ENCODE results near the gene EXOC4.
A peak's percentile ranks its signal among the peaks of the same experiment; 100 is the strongest.

Gene EXOC4

GRCh38 chr7:133712544-133712943, 459.7 kb downstream of the EXOC4 start:
- no peak for DNase-seq
- Histone ChIP-seq H2BK15ac (replicated peaks; ENCODE audit: low read depth) (no peak overlapping the region), H3K79me1 (ENCODE audit: low read length) (no peaks in the 10 kb centered on the region), H4K8ac (ENCODE audit: low read depth, low read length) (no peak overlapping the region), H3K79me2 (ENCODE audit: control insufficient read depth, insufficient read depth, low read length) (no peaks in the 10 kb centered on the region), H2BK120ac (ENCODE audit: low read depth, low read length) (no peak overlapping the region), H3K4me3 (ENCODE audit: low read length) (no peak overlapping the region), H3K27ac (ENCODE audit: low read depth, low read length) (no peak overlapping the region), H3K23ac (ENCODE audit: low read length) (no peak overlapping the region), H3K18ac (ENCODE audit: low read length) (no peak overlapping the region), H3K56ac (ENCODE audit: low read length) (no peak overlapping the region), H3K27me3 (ENCODE audit: insufficient read depth, low read length, poor library complexity) (no peaks in the 10 kb centered on the region), H2BK5ac (ENCODE audit: low read length) (no peak overlapping the region), H3K9ac (ENCODE audit: low read length) (no peak overlapping the region), H3K4me2 (ENCODE audit: low read length) (no peak overlapping the region), H3K4ac (ENCODE audit: low read depth, low read length) (no peak overlapping the region), H2AK5ac (ENCODE audit: low read length) (no peak overlapping the region), H3K36me3 (ENCODE audit: control insufficient read depth, insufficient read depth, low read length) (no peaks in the 10 kb centered on the region), H4K5ac (ENCODE audit: low read length) (no peak overlapping the region), H3K4me1 (ENCODE audit: control insufficient read depth, low read depth, low read length) (no peaks in the 10 kb centered on the region)
- no CpG with 5 or more reads among the region's 2 CpGs for WGBS (ENCODE audit: extremely low coverage, insufficient coverage, low lambda C conversion rate)

- Histone ChIP-seq H4K5ac (ENCODE audit: low read length) (no peak overlapping the region), H2BK120ac (ENCODE audit: low read depth, low read length) (no peak overlapping the region), H3K27me3 (ENCODE audit: insufficient read depth, low read length, poor library complexity) (no peaks in the 10 kb centered on the region), H2BK5ac (ENCODE audit: low read length) (no peak overlapping the region), H4K8ac (ENCODE audit: low read depth, low read length) (no peak overlapping the region), H3K79me1 (ENCODE audit: low read length) (no peaks in the 10 kb centered on the region), H3K4me1 (ENCODE audit: control insufficient read depth, low read depth, low read length) (no peaks in the 10 kb centered on the region), H3K56ac (ENCODE audit: low read length) (no peak overlapping the region), H3K4ac (ENCODE audit: low read depth, low read length) (no peak overlapping the region), H2BK15ac (replicated peaks; ENCODE audit: low read depth) (no peak overlapping the region), H2AK5ac (ENCODE audit: low read length) (no peak overlapping the region), H3K18ac (ENCODE audit: low read length) (no peak overlapping the region), H3K4me3 (ENCODE audit: low read length) (no peak overlapping the region), H3K27ac (ENCODE audit: low read depth, low read length) (no peak overlapping the region), H3K79me2 (ENCODE audit: control insufficient read depth, insufficient read depth, low read length) (no peaks in the 10 kb centered on the region), H3K9ac (ENCODE audit: low read length) (no peak overlapping the region), H3K23ac (ENCODE audit: low read length) (no peak overlapping the region), H3K36me3 (ENCODE audit: control insufficient read depth, insufficient read depth, low read length) (no peaks in the 10 kb centered on the region), H3K4me2 (ENCODE audit: low read length) (no peak overlapping the region)
- no CpG with 5 or more reads among the region's 3 CpGs for WGBS (ENCODE audit: extremely low coverage, insufficient coverage, low lambda C conversion rate)
- DNase-seq, result no peak
Observed at GRCh38 chr7:133714654-133715053, 461.8 kb downstream of the EXOC4 start.

DNA sequence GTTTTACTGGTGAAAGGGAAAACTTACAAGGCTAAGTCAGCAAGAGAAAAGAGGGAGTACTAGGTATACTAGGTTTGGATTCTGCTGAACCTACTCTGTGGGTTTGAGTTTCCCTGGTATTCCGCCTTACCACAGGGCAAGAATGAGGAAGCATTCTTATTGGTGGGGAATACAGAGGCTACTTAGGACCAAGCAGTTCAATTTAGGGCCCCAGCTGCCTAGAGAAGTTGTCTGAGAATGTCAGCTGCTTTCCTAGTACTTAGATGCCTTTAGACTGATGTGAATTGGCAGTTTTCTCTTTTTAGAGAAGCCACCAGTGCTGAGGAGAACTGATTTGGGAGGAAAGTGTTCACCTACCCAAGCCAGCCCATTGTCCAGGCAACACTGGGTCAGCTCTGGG, 465.3 kb downstream of the EXOC4 start:
- no peak overlapping the region for H3K4me2 ChIP-seq (ENCODE audit: low read length)
- H3K23ac ChIP-seq (ENCODE audit: low read length), result no peak overlapping the region
- no peak overlapping the region for H2BK5ac ChIP-seq (ENCODE audit: low read length)
- no peak overlapping the region for H4K8ac ChIP-seq (ENCODE audit: low read depth, low read length)
- H3K79me1 ChIP-seq (ENCODE audit: low read length), result no peaks in the 10 kb centered on the region
- no peak overlapping the region for H2BK15ac ChIP-seq (replicated peaks; ENCODE audit: low read depth)
- no peaks in the 10 kb centered on the region for H3K36me3 ChIP-seq (ENCODE audit: control insufficient read depth, insufficient read depth, low read length)
- no peak overlapping the region for H2BK120ac ChIP-seq (ENCODE audit: low read depth, low read length)
- no peaks in the 10 kb centered on the region for H3K4me1 ChIP-seq (ENCODE audit: control insufficient read depth, low read depth, low read length)
- WGBS (ENCODE audit: extremely low coverage, insufficient coverage, low lambda C conversion rate), result no CpG with 5 or more reads among the region's 1 CpG
- no peaks in the 10 kb centered on the region for H3K79me2 ChIP-seq (ENCODE audit: control insufficient read depth, insufficient read depth, low read length)
- no peak overlapping the region for H3K27ac ChIP-seq (ENCODE audit: low read depth, low read length)
- no peak overlapping the region for H3K18ac ChIP-seq (ENCODE audit: low read length)
- H2AK5ac ChIP-seq (ENCODE audit: low read length), result no peak overlapping the region
- H3K9ac ChIP-seq (ENCODE audit: low read length), result no peak overlapping the region
- no peak overlapping the region for H3K4me3 ChIP-seq (ENCODE audit: low read length)
- DNase-seq, result no peak
- H3K4ac ChIP-seq (ENCODE audit: low read depth, low read length), result no peak overlapping the region
- H3K27me3 ChIP-seq (ENCODE audit: insufficient read depth, low read length, poor library complexity), result no peaks in the 10 kb centered on the region
- H3K56ac ChIP-seq (ENCODE audit: low read length), result no peak overlapping the region
- no peak overlapping the region for H4K5ac ChIP-seq (ENCODE audit: low read length)

DNA sequence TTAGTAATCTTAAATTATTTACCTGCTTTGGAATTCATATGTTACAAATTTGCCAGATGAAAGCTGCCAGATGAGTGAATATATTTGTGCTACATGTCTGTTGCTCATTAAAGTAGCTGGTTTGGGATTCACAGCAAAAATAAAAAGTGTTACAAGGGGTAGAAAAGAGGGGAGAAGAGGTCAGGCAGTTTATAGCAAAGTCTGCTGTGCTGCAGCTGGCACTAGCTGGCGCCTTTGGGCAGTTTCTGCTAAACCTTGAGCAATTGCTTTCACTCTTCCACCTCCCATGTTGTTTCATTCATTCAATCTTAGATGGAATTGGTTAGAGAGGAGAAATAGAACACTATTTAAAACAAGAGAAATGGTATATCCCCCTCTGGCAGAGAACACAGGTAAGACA, 470.2 kb downstream of the EXOC4 start:
- Histone ChIP-seq H2AK5ac (ENCODE audit: low read length) (no peak overlapping the region), H3K4me2 (ENCODE audit: low read length) (no peak overlapping the region), H2BK120ac (ENCODE audit: low read depth, low read length) (no peak overlapping the region), H2BK5ac (ENCODE audit: low read length) (no peak overlapping the region), H3K79me2 (ENCODE audit: control insufficient read depth, insufficient read depth, low read length) (no peaks in the 10 kb centered on the region), H3K79me1 (ENCODE audit: low read length) (no peaks in the 10 kb centered on the region), H4K5ac (ENCODE audit: low read length) (no peak overlapping the region), H3K27me3 (ENCODE audit: insufficient read depth, low read length, poor library complexity) (no peaks in the 10 kb centered on the region), H3K56ac (ENCODE audit: low read length) (no peak overlapping the region), H4K8ac (ENCODE audit: low read depth, low read length) (no peak overlapping the region), H3K27ac (ENCODE audit: low read depth, low read length) (no peak overlapping the region), H3K4ac (ENCODE audit: low read depth, low read length) (no peak overlapping the region), H3K18ac (ENCODE audit: low read length) (no peak overlapping the region), H2BK15ac (replicated peaks; ENCODE audit: low read depth) (no peak overlapping the region), H3K36me3 (ENCODE audit: control insufficient read depth, insufficient read depth, low read length) (no peaks in the 10 kb centered on the region), H3K9ac (ENCODE audit: low read length) (no peak overlapping the region), H3K4me1 (ENCODE audit: control insufficient read depth, low read depth, low read length) (peaks cover 4% of the 10 kb centered on the region), H3K4me3 (ENCODE audit: low read length) (no peak overlapping the region), H3K23ac (ENCODE audit: low read length) (no peak overlapping the region)
- WGBS (ENCODE audit: extremely low coverage, insufficient coverage, low lambda C conversion rate), result no CpG with 5 or more reads among the region's 1 CpG
- no peak for DNase-seq

GRCh38 chr7:133724148-133724547, 471.3 kb downstream of the EXOC4 start:
- H2BK15ac ChIP-seq (replicated peaks; ENCODE audit: low read depth), result no peak overlapping the region
- H2BK120ac ChIP-seq (ENCODE audit: low read depth, low read length), result no peak overlapping the region
- no peak overlapping the region for H2BK5ac ChIP-seq (ENCODE audit: low read length)
- H3K23ac ChIP-seq (ENCODE audit: low read length), result no peak overlapping the region
- no peak overlapping the region for H3K4me2 ChIP-seq (ENCODE audit: low read length)
- peaks cover 4% of the 10 kb centered on the region for H3K4me1 ChIP-seq (ENCODE audit: control insufficient read depth, low read depth, low read length)
- no peak overlapping the region for H4K8ac ChIP-seq (ENCODE audit: low read depth, low read length)
- no peak overlapping the region for H3K4me3 ChIP-seq (ENCODE audit: low read length)
- no peaks in the 10 kb centered on the region for H3K27me3 ChIP-seq (ENCODE audit: insufficient read depth, low read length, poor library complexity)
- no peaks in the 10 kb centered on the region for H3K36me3 ChIP-seq (ENCODE audit: control insufficient read depth, insufficient read depth, low read length)
- no peak overlapping the region for H4K5ac ChIP-seq (ENCODE audit: low read length)
- H3K27ac ChIP-seq (ENCODE audit: low read depth, low read length), result no peak overlapping the region
- no peak overlapping the region for H3K9ac ChIP-seq (ENCODE audit: low read length)
- WGBS (ENCODE audit: extremely low coverage, insufficient coverage, low lambda C conversion rate), result no CpG with 5 or more reads among the region's 2 CpGs
- no peak for DNase-seq
- no peaks in the 10 kb centered on the region for H3K79me2 ChIP-seq (ENCODE audit: control insufficient read depth, insufficient read depth, low read length)
- no peak overlapping the region for H2AK5ac ChIP-seq (ENCODE audit: low read length)
- H3K4ac ChIP-seq (ENCODE audit: low read depth, low read length), result no peak overlapping the region
- H3K79me1 ChIP-seq (ENCODE audit: low read length), result no peaks in the 10 kb centered on the region
- no peak overlapping the region for H3K56ac ChIP-seq (ENCODE audit: low read length)
- no peak overlapping the region for H3K18ac ChIP-seq (ENCODE audit: low read length)

GRCh38 chr7:133724694-133725093, 471.8 kb downstream of the EXOC4 start:
- H3K4me2 ChIP-seq (ENCODE audit: low read length), result no peak overlapping the region
- H3K4me3 ChIP-seq (ENCODE audit: low read length), result no peak overlapping the region
- H3K27ac ChIP-seq (ENCODE audit: low read depth, low read length), result no peak overlapping the region
- H3K56ac ChIP-seq (ENCODE audit: low read length), result no peak overlapping the region
- H4K5ac ChIP-seq (ENCODE audit: low read length), result no peak overlapping the region
- H3K9ac ChIP-seq (ENCODE audit: low read length), result no peak overlapping the region
- no peak overlapping the region for H3K4ac ChIP-seq (ENCODE audit: low read depth, low read length)
- peaks cover 4% of the 10 kb centered on the region for H3K4me1 ChIP-seq (ENCODE audit: control insufficient read depth, low read depth, low read length)
- H3K27me3 ChIP-seq (ENCODE audit: insufficient read depth, low read length, poor library complexity), result no peaks in the 10 kb centered on the region
- no peaks in the 10 kb centered on the region for H3K79me2 ChIP-seq (ENCODE audit: control insufficient read depth, insufficient read depth, low read length)
- H3K36me3 ChIP-seq (ENCODE audit: control insufficient read depth, insufficient read depth, low read length), result no peaks in the 10 kb centered on the region
- no peak overlapping the region for H3K23ac ChIP-seq (ENCODE audit: low read length)
- no peak overlapping the region for H2BK5ac ChIP-seq (ENCODE audit: low read length)
- no peak overlapping the region for H2BK120ac ChIP-seq (ENCODE audit: low read depth, low read length)
- H2BK15ac ChIP-seq (replicated peaks; ENCODE audit: low read depth), result no peak overlapping the region
- DNase-seq, result peak; percentile 52
- no peaks in the 10 kb centered on the region for H3K79me1 ChIP-seq (ENCODE audit: low read length)
- no CpG with 5 or more reads among the region's 3 CpGs for WGBS (ENCODE audit: extremely low coverage, insufficient coverage, low lambda C conversion rate)
- no peak overlapping the region for H2AK5ac ChIP-seq (ENCODE audit: low read length)
- H4K8ac ChIP-seq (ENCODE audit: low read depth, low read length), result no peak overlapping the region
- no peak overlapping the region for H3K18ac ChIP-seq (ENCODE audit: low read length)
